BLaER1 treated with 17β-estradiol and CSF1 and Interleukin-3, amounts not matched to agents 10 nM and 100 nM (cell line): ENCODE measurements around the gene DYNLT2.

Experiments
- H3K27ac ChIP-seq, 11 experiments: shearing (Covaris generic); formaldehyde crosslinking; 2 replicates each; pipeline ENCODE4 v1.8.1; 2022
- H3K27me3 ChIP-seq, 11 experiments: shearing (Covaris generic); formaldehyde crosslinking; 2 replicates each; pipeline ENCODE4 v1.8.1; 2022
- H3K36me3 ChIP-seq, 11 experiments: shearing (Covaris generic); formaldehyde crosslinking; 2 replicates each; pipeline ENCODE4 v1.8.1; 2022
- H3K4me1 ChIP-seq, 10 experiments: shearing (Covaris generic); formaldehyde crosslinking; 2 replicates each; pipeline ENCODE4 v1.8.1; 2022
- H3K4me2 ChIP-seq, 11 experiments: shearing (Covaris generic); formaldehyde crosslinking; 2 replicates each; pipeline ENCODE4 v1.8.1; 2022
- H3K4me3 ChIP-seq, 10 experiments: shearing (Covaris generic); formaldehyde crosslinking; 2 replicates each; pipeline ENCODE4 v1.8.1; 2022
- H3K9ac ChIP-seq, 11 experiments: shearing (Covaris generic); formaldehyde crosslinking; 2 replicates each; pipeline ENCODE4 v1.8.1; 2022
- H3K9me3 ChIP-seq, 11 experiments: shearing (Covaris generic); formaldehyde crosslinking; replicated peaks in 1 of 11; 2 replicates each; pipeline ENCODE4 v1.8.1; 2022
- H4K20me1 ChIP-seq, 11 experiments: shearing (Covaris generic); formaldehyde crosslinking; 2 replicates each; pipeline ENCODE4 v1.8.1; 2022
- Cebpa-rat ChIP-seq, 11 experiments: shearing (Covaris generic); IDR thresholded peaks; 2 replicates each; pipeline ENCODE4 v1.8.1; 2022

DYNLT2 gene

GRCh38 chr6:169720207-169720855, 31.0 kb downstream of the DYNLT2 start:
- Histone ChIP-seq H3K9ac (no peak overlapping the region), H3K9me3 (no peaks in the 10 kb centered on the region), H3K4me2 (peak overlapping the region in 2 of 11 experiments; percentile 97 to 98; a peak in 4 of 22 replicates), H3K4me3 (no peak overlapping the region), H3K36me3 (peaks cover 20 to 53% (median 32%) of the 10 kb centered on the region in 11 experiments), H3K27me3 (no peaks in the 10 kb centered on the region), H3K4me1 (peaks cover 18 to 38% (median 26%) of the 10 kb centered on the region in 10 experiments), H4K20me1 (peaks cover 6 to 64% (median 35%) of the 10 kb centered on the region in 11 experiments; a peak in 17 of 22 replicates), H3K27ac (no peak overlapping the region)
- no peak for TF ChIP-seq Cebpa-rat (IDR thresholded peaks at IDR 0.05)

- H3K27me3 ChIP-seq: no peaks in the 10 kb centered on the region
- no peaks in the 10 kb centered on the region for H3K9me3 ChIP-seq
- H3K27ac ChIP-seq: no peak overlapping the region
- peaks cover 32 to 66% (median 45%) of the 10 kb centered on the region in 11 experiments for H3K36me3 ChIP-seq
- H4K20me1 ChIP-seq: peaks cover 6 to 64% (median 35%) of the 10 kb centered on the region in 11 experiments; a peak in 17 of 22 replicates
- no peak for TF ChIP-seq Cebpa-rat (IDR thresholded peaks at IDR 0.05)
- H3K4me1 ChIP-seq: peaks cover 13 to 31% (median 22%) of the 10 kb centered on the region in 10 experiments
- H3K4me2 ChIP-seq: no peak overlapping the region
- H3K9ac ChIP-seq: no peak overlapping the region
- no peak overlapping the region for H3K4me3 ChIP-seq
Measured at GRCh38 chr6:169719117-169719516, 32.3 kb downstream of the DYNLT2 start.

GRCh38 chr6:169714595-169714994, 36.8 kb downstream of the DYNLT2 start:
- Histone ChIP-seq H3K9me3 (no peaks in the 10 kb centered on the region), H4K20me1 (peaks cover 0 to 23% (median 12%) of the 10 kb centered on the region in 11 experiments; a peak in 11 of 22 replicates), H3K4me1 (no peaks in the 10 kb centered on the region), H3K36me3 (peaks cover 68 to 100% (median 88%) of the 10 kb centered on the region in 11 experiments), H3K4me2 (no peak overlapping the region), H3K9ac (no peak overlapping the region), H3K27ac (no peak overlapping the region), H3K27me3 (no peaks in the 10 kb centered on the region), H3K4me3 (no peak overlapping the region)
- no peak for TF ChIP-seq Cebpa-rat (IDR thresholded peaks at IDR 0.05)

GRCh38 chr6:169714178-169714577, 37.2 kb downstream of the DYNLT2 start:
- peaks cover 72 to 100% (median 92%) of the 10 kb centered on the region in 11 experiments for H3K36me3 ChIP-seq

GRCh38 chr6:169710009-169710408, 41.4 kb downstream of the DYNLT2 start:
- Histone ChIP-seq H3K4me2 (no peak overlapping the region), H3K4me3 (no peak overlapping the region), H3K36me3 (peaks cover 53 to 87% (median 73%) of the 10 kb centered on the region in 11 experiments), H3K9ac (0 out of 22 replicates have a peak overlapping the region, but pooled peaks of 1 of the 11 experiments have one; percentile 8), H4K20me1 (peaks cover 0 to 17% (median 9%) of the 10 kb centered on the region in 11 experiments; a peak in 13 of 22 replicates), H3K27me3 (no peaks in the 10 kb centered on the region), H3K4me1 (peaks cover 14 to 26% (median 23%) of the 10 kb centered on the region in 10 experiments), H3K27ac (no peak overlapping the region), H3K9me3 (no peaks in the 10 kb centered on the region)
- no peak for TF ChIP-seq Cebpa-rat (IDR thresholded peaks at IDR 0.05)

More at GRCh38 chr6:169714178-169714577, 37.2 kb downstream of the DYNLT2 start:
- Histone ChIP-seq H3K4me3 (no peak overlapping the region), H3K27me3 (no peaks in the 10 kb centered on the region), H3K9me3 (no peaks in the 10 kb centered on the region), H4K20me1 (peaks cover 0 to 19% (median 8%) of the 10 kb centered on the region in 11 experiments; a peak in 11 of 22 replicates), H3K4me1 (no peaks in the 10 kb centered on the region), H3K4me2 (no peak overlapping the region), H3K27ac (no peak overlapping the region), H3K9ac (no peak overlapping the region)
- TF ChIP-seq Cebpa-rat (IDR thresholded peaks at IDR 0.05): no peak

GRCh38 chr6:169709293-169709692, 42.1 kb downstream of the DYNLT2 start:
- H3K4me1 ChIP-seq: peaks cover 18 to 32% (median 30%) of the 10 kb centered on the region in 10 experiments
- peaks cover 49 to 87% (median 73%) of the 10 kb centered on the region in 11 experiments for H3K36me3 ChIP-seq
- H3K9ac ChIP-seq: no peak overlapping the region
- H3K27me3 ChIP-seq: no peaks in the 10 kb centered on the region
- TF ChIP-seq Cebpa-rat (IDR thresholded peaks at IDR 0.05): no peak
- H3K27ac ChIP-seq: no peak overlapping the region
- H3K4me2 ChIP-seq: no peak overlapping the region
- peaks cover 0 to 24% (median 16%) of the 10 kb centered on the region in 11 experiments; a peak in 14 of 22 replicates for H4K20me1 ChIP-seq
- no peak overlapping the region for H3K4me3 ChIP-seq
- H3K9me3 ChIP-seq: no peaks in the 10 kb centered on the region

- Histone ChIP-seq H3K4me1 (peaks cover 32 to 47% (median 45%) of the 10 kb centered on the region in 10 experiments), H3K4me3 (no peak overlapping the region), H3K9ac (no peak overlapping the region), H3K27me3 (no peaks in the 10 kb centered on the region), H3K27ac (no peak overlapping the region), H3K9me3 (no peaks in the 10 kb centered on the region), H3K4me2 (no peak overlapping the region), H4K20me1 (peaks cover 5 to 38% (median 31%) of the 10 kb centered on the region in 11 experiments; a peak in 16 of 22 replicates), H3K36me3 (peaks cover 35 to 86% (median 67%) of the 10 kb centered on the region in 11 experiments)
- no peak for TF ChIP-seq Cebpa-rat (IDR thresholded peaks at IDR 0.05)
Measured at GRCh38 chr6:169707772-169708171, 43.6 kb downstream of the DYNLT2 start.

GRCh38 chr6:169702840-169703246, 48.5 kb downstream of the DYNLT2 start:
- Histone ChIP-seq H3K9me3 (peaks cover 0 to 2% (median 0%) of the 10 kb centered on the region in 11 experiments; a peak in 5 of 22 replicates), H3K36me3 (peaks cover 10 to 54% (median 32%) of the 10 kb centered on the region in 11 experiments; a peak in 18 of 22 replicates), H3K4me1 (peaks cover 46 to 66% (median 60%) of the 10 kb centered on the region in 10 experiments), H3K27me3 (no peaks in the 10 kb centered on the region), H3K4me2 (peak overlapping the region; percentile 82 to 96 (median 91)), H3K27ac (peak overlapping the region; percentile 89 to 98 (median 94)), H3K9ac (peak overlapping the region; percentile 91 to 98 (median 95)), H3K4me3 (peak overlapping the region; percentile 85 to 98 (median 95)), H4K20me1 (peaks cover 5 to 40% (median 31%) of the 10 kb centered on the region in 11 experiments; a peak in 16 of 22 replicates)
- no peak for TF ChIP-seq Cebpa-rat (IDR thresholded peaks at IDR 0.05)
